Activated T-cell treated with anti-CD3 and anti-CD28 coated beads, Interleukin-2, amount 50 U/mL, for 1 hour (primary cell): ENCODE measurements around the gene CCDC88C.
"Not testable (repeated sequence)": the region's sequence is repeated elsewhere in the genome, so short reads cannot be mapped to it uniquely, and the experiment has no call there.

Experiments
- DNase-seq: peaks from one replicate; pipeline ENCODE4 v3.0.0-alpha.2; 2020

CCDC88C gene

DNA sequence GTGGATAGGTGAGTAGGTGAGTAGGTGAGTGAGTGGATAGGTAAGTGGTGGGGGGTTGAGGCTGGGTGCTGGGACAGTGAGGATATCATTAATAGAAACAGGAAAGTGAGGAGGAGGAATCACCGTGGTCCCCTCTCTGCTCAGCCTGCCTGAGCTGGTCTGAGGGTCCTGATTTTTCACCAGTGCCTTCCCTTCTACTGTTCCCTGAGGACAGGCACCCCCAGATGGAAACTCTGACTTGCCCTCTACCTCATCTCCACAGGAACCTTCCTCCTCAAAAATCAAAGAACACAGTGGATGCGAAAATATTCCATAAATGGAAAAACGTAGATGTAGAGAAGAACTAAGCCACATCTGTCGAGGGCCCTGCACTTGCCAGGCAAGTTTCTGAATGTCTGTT, 175.0 kb downstream of the CCDC88C start:
- DNase-seq = no peak

DNA sequence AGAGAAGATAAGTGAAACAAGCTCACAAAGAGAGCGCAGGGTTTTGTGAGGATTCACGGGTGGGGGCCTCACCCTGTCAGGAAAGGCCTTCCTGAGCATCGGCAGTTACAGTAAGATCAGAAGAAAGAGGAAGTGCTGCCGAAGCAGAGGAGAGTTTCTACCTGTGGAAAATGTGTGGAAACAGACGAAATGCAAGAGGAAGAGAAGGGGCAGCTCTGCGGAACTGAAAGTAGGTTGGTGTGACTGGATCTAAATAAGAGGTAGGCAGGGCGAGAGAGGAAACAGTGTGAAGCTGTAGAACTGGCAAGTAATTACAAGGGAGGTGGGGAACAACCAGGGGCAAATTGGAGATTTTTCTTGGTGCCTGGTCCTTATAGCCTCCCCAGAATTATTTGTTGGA, 175.8 kb downstream of the CCDC88C start:
- peak; percentile 36 for DNase-seq

DNA sequence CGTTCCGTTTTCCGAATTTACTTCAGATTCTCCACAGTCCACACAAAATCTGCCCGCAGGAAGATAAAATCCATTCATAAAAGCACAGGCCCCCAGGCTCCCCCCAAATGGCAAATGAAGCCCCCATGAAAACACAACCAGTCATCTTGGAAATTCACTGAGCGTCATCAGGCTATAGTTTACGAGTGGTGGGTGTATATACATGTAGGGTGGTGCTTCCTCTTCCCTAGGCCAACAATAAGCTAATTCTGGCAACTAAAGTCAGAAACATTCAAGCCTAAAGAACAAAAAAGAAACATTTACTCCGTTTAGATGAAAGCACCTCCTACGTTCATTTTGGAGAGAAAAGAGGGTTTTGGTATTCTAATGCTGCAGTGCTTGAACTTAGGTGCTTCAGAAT, 179.0 kb downstream of the CCDC88C start:
- DNase-seq = no peak

DNA sequence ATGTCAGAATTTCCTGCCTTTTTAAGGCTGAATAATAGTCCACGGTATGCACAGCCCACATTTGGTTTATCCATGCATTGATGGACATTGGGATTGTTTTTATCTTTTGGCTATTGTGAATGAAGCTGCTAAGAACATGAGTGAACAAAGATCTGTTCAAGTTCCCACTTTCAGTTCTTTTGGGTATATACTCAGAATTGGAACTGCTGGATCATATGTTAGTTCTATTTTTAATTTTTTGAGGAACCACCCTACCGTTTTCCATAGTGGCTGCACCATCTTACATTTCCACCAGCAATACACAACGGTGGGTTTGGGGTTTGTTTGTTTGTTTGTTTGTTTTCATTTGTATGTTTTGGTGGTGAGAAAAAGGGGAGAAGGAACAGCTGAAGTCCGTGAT, 179.5 kb downstream of the CCDC88C start:
- DNase-seq = no peak

GRCh38 chr14:91237219-91237618, 180.4 kb downstream of the CCDC88C start:
- DNase-seq = no peak

DNA sequence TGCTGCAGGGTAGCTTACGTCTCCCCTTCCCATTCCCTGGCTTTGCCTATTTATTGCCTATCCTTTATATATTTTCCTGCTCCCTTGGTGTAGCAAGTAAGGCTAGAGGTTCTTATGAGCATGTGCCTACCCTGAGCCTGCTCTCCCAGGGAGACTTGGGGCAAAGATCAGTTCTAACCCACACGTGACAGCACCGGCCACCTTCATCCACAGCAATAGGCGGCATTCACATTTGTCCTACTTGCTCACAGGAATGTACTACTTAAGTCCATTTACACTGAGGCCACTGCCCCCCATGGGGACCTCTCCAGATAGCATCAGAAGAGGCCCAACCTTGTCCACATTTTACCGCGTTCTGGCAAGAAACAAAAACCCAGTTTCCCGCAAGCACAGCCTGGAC, 181.8 kb downstream of the CCDC88C start:
- DNase-seq = no peak

DNA sequence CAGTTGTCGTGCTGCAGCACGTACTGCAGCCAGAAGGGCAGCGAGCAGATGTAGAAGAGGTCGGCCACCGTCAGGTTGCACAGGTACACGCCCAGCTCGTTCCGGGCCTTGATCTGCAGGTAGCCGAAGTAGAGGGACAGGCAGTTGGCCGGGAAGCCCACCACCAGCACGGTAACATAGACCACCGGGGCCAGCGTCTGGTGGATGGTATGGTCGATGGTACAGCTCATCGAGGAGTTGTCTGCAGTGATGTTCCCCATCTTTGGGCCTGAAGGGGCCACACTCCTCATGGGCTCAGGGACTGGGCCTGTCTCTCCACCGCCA, 182.9 kb downstream of the CCDC88C start:
- DNase-seq = no peak

GRCh38 chr14:91233936-91234790, 183.5 kb downstream of the CCDC88C start:
- no peak for DNase-seq

DNA sequence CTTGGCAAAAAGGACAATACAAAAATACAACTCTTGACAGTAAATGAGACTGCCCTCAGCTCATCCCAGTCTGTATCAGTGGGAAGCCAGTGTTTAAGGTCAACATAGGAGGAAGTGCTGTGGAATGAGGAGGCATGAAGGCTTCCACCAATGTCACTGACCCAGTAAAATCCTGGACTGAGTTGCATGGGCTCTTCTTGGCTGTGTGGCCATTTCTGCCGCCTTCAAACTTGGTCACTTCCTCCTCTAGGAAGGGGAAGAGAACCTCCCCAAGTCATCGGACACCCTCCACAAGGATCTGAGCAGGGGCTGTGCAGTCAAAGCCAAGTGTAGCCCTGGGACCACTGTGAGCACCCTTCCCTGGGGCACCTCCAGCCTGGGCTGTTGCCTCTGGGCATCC, 185.0 kb downstream of the CCDC88C start:
- no peak for DNase-seq

DNA sequence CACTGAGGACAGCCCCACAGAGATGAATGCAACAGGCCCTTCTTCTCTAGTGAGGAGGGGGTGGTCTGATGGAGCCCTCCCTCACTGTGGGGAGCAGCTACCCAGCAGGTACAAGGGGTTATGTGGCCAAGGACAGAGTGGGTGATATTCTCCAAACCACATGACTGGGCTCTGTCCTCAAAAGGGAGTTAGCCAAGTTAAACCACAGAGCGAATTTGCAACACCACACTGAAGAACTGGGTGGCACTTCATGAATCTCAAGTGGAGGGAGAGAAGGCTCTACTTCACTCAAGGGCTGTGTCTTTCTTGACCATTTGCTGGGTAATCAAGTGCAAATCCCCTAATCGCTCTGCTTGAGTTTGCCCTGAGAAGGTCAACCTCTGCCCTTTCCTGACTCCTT, 185.6 kb downstream of the CCDC88C start:
- no peak for DNase-seq

- no peak for DNase-seq
Measured at GRCh38 chr14:91231446-91231845, 186.2 kb downstream of the CCDC88C start.

DNA sequence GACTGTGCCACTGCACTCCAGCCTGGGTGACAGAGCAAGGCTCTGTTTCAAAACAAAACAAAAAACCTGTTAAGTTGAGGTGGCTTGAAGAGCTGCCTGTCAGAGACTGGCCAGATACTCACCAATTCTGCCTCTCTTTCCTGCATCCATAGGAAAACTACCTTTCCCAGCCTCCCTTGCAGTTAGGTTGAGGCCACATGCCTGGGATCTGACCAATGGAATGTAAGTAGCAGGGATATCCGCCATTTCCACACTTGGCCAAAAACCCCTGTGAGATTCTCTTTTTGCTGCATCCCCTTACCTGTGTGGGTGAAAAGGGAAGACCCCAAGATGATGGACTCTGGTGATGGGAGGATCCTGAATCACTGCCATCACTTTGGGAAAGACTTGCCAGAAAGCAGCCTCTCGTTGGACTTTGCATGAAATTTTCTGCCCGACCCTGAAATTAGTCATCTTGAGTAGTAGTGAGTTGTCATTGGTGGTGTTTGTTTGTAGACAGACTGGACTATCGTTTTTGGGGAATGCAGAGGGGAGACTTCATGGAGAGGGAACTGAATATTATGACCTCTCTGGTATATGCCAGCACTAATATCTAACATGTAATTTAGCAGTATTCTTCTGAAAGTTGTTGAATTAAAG, 187.1 kb downstream of the CCDC88C start:
- DNase-seq = no peak

- peak; percentile 56 for DNase-seq
Measured at GRCh38 chr14:91229743-91230200, 187.8 kb downstream of the CCDC88C start.

DNA sequence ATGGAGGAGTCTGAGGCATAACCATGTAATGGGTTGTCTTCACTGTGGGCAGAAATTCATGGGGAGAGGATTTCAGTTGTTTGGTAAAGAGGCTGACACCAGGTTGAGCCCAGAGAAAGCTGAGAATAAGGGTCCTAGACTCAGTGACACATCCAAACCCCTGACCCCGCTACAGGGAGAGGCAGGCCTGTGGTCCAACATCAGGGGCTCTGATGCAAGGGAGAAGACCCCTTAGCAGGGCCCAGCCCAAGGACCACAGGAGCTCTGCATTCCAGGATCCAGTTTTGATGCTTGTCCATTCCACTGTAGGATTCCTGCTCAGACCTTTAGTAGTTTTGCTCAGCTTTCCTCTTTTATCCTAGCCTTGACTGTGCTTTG, 188.6 kb downstream of the CCDC88C start:
- no peak for DNase-seq

- peak; percentile 74 for DNase-seq
Measured at GRCh38 chr14:91228112-91229004, 189.3 kb downstream of the CCDC88C start.

DNA sequence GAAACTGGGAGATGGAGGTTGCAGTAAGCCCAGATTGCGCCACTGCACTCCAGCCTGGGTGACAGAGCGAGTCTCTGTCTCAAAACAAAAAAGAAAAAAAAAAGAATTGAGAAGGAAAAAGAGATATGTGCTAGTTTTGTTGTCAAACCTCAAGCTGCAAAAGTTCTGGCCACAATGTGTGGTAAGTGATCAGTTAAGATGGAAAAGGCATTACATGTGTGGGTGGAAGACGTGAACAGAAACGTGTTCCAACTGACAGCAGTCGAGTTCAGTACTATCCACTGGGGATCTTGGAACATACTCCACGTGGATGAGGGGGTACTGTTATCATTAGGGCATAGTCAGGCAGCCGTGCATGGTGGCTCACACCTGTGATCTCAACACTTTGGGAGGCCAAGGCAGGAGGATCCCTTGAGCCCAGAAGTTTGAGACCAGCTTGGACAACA, 190.4 kb downstream of the CCDC88C start:
- DNase-seq = no peak

DNA sequence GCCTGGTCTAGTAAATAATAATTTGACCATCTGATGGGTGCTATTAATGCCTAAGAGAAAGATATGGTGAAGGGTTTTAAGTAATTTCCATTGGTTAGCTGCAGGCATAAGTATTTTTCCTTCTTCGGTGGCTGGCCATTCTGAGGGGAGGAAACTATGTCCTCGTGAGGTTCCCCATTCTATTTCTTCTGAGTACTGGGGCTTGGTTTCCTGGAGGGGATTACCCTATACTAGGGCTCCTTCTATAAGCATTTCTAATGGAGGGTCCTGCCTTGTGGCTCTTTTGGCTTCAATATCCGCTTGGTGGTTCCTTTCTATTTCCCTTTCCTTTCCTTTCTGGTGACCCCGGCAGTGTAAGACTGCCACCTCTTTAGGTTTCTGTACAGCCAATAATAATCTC, 191.3 kb downstream of the CCDC88C start:
- not testable (repeated sequence) for DNase-seq

- DNase-seq = no peak
Measured at GRCh38 chr14:91225025-91225424, 192.6 kb downstream of the CCDC88C start.

GRCh38 chr14:91223028-91223783, 194.4 kb downstream of the CCDC88C start:
- no peak for DNase-seq
